ENCODE data around the gene MON1A. TPM values are rescaled to one million over a fixed set of nuclear protein-coding genes. Genes with fewer than 3 reads are reported as not detected.
"Not testable (repeated sequence)": the region's sequence is repeated elsewhere in the genome, so short reads cannot be mapped to it uniquely, and the experiment has no call there.

The MON1A gene, protein sequence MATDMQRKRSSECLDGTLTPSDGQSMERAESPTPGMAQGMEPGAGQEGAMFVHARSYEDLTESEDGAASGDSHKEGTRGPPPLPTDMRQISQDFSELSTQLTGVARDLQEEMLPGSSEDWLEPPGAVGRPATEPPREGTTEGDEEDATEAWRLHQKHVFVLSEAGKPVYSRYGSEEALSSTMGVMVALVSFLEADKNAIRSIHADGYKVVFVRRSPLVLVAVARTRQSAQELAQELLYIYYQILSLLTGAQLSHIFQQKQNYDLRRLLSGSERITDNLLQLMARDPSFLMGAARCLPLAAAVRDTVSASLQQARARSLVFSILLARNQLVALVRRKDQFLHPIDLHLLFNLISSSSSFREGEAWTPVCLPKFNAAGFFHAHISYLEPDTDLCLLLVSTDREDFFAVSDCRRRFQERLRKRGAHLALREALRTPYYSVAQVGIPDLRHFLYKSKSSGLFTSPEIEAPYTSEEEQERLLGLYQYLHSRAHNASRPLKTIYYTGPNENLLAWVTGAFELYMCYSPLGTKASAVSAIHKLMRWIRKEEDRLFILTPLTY
- 5.6 and 20.9 TPM in 2 replicates for total RNA-seq (2014; rRNA removed; shearing (Covaris generic); ENCODE audit: low replicate concordance)

DNA sequence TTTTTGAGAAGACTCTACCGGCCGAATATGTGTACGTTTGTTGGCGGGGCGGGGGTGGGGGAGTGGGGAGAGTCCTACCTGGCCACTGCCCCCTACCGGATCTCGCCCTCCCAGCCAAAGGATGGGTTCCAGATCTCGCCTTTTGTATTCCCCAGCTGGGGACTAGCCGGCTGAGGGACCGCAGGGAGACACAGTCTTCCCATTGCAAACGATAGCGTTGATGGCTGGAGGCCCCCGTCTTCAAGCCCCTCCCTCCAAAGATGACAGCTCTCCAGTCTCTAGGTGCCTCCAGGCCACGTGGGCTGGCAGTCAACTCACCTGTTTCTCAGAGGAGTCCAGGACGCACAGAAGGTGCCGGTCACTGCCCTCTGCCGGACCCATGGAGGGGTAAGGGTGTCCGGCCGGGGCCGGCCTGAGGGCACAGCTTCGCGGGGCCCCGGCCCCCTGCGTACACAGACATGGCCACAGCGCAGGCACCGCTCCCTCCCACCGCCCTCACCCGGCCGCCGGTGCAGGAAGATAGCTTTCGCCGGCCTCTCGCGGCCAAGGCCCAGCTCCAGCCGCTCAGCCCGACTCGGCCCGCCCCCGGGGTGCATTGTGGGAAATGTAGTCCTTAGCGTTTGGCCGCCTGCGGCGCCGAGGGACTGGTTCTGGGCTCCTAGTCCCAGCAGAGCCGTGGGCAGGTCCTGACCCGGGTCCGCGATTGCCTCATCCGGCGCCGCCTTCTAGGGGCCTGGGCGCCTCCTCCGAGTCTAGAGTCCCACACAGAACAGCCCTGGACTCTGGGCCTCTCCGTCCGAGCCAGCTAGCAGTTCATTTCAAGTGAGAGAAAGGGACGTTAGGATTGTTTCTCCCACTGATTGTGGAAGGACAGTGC, at the start of gene MON1A:
Gene MON1A, minus strand, starts transcription at position 521 of the 877 bp plus-strand sequence. CDS start 16,465 bp downstream, outside the sequence.
- in situ Hi-C loops (cut with HindIII; ENCODE audit: low pct_unique_long_range_greater_than_20kb, low sequenced_read_pairs) = no loop called here
- DNase-seq (ENCODE audit: low read depth) = peak; percentile 80

DNA sequence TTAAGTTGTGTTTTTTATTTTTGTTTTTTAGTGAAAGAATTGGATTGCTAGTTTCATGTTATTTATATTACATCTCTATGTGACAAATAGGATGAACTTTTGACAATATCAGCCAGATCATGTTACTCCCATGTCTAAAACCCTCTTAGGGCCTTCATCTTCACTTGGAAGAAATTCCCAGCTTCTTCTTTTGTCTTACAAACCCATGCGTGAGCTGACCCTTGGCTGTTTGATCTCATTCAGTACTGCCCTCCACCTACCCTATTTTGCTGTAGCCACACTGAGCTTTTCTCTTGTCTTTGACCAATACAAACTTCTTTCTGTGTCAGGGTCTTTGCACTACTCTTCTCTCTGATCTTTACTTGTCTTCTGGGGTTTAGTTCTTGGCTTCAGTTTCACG, 47.3 kb upstream of the MON1A start:
- in situ Hi-C loops (cut with HindIII; ENCODE audit: low pct_unique_long_range_greater_than_20kb, low sequenced_read_pairs) = no loop called here
- DNase-seq (ENCODE audit: low read depth) = no peak

DNA sequence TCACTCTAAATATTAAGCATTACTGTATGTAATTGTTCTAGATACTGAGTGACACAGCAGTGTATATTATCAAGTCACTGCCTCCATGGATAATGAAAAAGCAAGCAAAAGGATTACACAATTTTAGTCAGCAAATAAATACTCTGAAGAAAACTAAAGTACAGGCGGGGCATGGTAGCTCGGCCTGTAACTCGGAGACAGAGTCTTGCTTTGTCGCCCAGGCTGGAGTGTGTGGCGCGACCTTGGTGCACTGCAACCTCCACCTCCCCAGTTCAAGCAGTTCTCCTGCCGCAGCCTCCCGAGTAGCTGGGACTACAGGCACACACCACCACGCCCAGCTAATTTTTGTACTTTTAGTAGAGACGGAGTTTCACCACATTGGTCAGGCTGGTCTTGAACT, 43.0 kb upstream of the MON1A start:
- no peak for DNase-seq (ENCODE audit: low read depth)
- in situ Hi-C loops (cut with HindIII; ENCODE audit: low pct_unique_long_range_greater_than_20kb, low sequenced_read_pairs) = no loop called here

DNA sequence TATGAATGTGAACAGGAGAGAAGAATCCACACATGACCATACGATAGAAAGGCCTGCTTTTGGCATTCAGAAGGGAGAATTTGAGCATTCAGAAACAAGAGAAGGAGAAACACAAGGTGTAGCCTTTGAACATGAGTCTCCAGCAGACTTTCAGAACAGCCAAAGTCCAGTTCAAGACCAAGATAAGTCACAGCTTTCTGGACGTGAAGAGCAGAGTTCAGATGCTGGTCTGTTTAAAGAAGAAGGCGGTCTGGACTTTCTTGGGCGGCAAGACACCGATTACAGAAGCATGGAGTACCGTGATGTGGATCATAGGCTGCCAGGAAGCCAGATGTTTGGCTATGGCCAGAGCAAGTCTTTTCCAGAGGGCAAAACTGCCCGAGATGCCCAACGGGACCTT, 38.7 kb upstream of the MON1A start:
- DNase-seq (ENCODE audit: low read depth) = no peak
- in situ Hi-C loops (cut with HindIII; ENCODE audit: low pct_unique_long_range_greater_than_20kb, low sequenced_read_pairs) = no loop called here

DNA sequence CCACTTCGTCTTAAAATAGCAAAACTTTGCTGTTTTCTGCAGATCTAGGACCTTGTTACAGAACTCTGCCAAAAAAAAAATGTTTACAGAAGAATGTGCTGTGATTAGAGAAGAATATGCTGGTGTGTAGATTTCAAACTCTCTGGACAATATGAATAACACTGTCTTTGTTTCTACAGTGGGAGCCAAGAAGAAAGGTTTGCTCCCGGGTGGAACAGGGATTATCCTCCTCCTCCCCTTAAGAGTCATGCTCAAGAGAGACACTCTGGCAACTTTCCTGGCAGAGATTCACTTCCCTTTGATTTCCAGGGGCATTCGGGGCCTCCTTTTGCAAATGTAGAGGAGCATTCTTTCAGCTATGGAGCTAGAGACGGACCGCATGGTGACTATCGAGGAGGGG, 37.7 kb upstream of the MON1A start:
- DNase-seq (ENCODE audit: low read depth) = no peak
- in situ Hi-C loops (cut with HindIII; ENCODE audit: low pct_unique_long_range_greater_than_20kb, low sequenced_read_pairs) = no loop called here

DNA sequence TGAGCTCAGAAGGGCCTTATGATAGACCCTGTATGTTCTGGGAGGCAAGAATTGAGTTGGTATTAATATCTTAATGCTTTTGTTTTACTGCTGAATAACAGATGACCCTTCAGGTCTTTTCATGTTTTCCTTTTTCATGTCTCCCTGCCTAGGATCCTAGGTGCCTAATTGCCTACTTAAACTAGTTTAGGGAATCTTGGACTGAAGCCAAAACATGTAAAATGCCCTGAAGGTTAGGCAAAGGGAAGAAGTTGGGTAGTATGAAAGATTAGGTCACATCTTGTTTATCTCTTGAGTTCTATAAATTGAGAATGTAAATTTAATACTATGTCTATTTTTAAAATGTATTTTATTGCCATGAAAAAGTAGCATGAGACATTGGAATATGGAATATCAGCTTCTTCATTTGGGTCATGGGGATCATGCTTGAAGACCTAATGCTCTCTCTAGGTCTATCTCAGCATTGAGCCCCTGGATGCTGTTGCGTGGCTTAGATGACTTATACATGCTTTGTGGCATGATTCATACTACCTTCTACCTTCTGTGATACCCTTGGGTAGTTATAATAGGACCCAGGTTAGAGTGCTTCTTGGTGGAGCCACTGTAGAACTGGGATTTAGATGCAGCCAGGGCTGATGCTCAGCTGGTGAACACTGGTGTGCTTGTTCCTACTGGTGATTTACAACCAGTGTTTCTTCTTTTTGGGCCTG, 36.8 kb upstream of the MON1A start:
- in situ Hi-C loops (cut with HindIII; ENCODE audit: low pct_unique_long_range_greater_than_20kb, low sequenced_read_pairs) = no loop called here
- DNase-seq (ENCODE audit: low read depth) = no peak

DNA sequence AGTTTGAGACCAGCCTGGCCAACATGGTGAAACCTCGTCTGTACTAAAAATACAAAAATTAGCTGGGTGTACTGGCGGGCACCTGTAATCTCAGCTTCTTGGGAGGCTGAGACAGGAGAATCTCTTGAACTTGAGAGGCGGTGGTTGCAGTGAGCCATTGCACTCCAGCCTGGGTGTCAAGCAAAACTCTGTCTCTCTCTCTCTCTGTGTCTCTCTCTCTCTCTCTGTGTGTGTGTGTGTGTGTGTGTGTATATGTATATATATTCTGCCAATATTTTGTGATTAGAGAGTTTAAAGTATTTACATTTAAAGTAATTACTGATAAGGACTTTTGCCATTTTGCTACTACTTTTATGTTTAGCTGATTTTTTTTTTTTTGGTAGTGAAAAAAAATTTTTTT, 26.0 kb upstream of the MON1A start:
- in situ Hi-C loops (cut with HindIII; ENCODE audit: low pct_unique_long_range_greater_than_20kb, low sequenced_read_pairs) = no loop called here
- no peak for DNase-seq (ENCODE audit: low read depth)

DNA sequence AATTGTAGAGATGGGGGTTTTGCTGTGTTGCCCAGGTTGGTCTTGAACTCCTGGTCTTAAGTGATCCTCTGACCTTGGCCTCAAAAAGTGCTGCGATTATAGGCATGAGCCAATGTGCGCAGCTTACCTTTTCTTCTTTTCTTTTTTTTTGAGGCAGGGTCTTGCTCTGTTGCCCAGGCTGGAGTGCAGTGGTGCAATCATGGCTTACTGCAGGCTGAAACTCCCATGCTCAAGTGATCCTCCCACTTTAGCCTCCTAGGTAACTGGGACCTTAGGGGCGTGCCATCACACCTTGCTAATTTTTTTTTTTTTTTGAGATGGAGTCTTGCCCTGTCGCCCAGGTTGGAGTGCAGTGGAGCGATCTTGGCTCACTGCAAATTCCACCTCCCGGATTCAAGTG, 23.3 kb upstream of the MON1A start:
- DNase-seq (ENCODE audit: low read depth) = no peak
- in situ Hi-C loops (cut with HindIII; ENCODE audit: low pct_unique_long_range_greater_than_20kb, low sequenced_read_pairs) = no loop called here

DNA sequence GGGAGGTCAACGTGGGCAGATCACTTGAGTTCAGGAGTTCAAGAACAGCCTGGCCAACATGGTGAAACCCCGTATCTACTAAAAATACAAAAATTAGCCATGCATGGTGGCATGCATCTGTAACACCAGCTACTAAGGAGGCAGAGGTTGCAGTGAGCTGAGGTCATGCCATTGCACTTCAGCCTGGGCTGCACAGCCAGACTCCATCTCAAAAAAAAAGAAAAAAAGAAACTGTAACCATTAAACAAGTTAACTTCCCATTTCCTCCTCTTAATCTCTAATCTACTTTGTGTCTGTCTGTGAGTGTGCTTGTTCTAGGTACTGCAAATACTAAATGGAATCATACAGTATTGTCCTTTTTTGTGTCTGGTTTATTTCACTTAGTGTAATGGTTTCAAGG, 13.0 kb upstream of the MON1A start:
- peak; percentile 29 for DNase-seq (ENCODE audit: low read depth)
- in situ Hi-C loops (cut with HindIII; ENCODE audit: low pct_unique_long_range_greater_than_20kb, low sequenced_read_pairs) = no loop called here

DNA sequence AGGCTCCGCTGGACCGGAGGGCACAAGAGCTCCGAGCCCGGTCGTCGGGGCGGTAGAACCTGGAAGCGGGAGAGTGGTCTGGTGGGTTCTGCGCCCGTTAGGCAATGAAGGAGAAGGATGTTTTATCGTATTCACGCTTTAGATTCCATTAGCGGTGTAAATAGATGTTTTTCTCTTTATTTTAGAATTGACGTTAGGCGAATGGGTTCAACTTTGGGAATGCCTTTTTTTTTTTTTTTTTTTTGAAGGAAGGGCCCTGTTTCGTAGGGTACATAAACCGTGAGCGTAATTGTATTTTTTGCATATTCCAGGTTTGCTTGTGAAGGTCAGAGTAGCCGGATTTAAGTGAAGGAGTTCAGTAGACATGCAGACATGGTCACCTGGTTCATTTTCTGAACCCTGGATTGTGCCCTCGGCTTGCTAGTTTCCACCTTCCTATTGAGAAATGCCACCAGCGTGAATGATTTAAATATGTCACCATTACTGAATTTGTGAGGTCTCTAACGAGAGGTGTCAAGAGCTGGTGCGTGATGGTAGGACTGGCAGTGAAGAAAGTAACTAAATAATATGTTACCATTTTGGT, 11.1 kb upstream of the MON1A start:
- DNase-seq (ENCODE audit: low read depth) = no peak
- in situ Hi-C loops (cut with HindIII; ENCODE audit: low pct_unique_long_range_greater_than_20kb, low sequenced_read_pairs) = no loop called here

DNA sequence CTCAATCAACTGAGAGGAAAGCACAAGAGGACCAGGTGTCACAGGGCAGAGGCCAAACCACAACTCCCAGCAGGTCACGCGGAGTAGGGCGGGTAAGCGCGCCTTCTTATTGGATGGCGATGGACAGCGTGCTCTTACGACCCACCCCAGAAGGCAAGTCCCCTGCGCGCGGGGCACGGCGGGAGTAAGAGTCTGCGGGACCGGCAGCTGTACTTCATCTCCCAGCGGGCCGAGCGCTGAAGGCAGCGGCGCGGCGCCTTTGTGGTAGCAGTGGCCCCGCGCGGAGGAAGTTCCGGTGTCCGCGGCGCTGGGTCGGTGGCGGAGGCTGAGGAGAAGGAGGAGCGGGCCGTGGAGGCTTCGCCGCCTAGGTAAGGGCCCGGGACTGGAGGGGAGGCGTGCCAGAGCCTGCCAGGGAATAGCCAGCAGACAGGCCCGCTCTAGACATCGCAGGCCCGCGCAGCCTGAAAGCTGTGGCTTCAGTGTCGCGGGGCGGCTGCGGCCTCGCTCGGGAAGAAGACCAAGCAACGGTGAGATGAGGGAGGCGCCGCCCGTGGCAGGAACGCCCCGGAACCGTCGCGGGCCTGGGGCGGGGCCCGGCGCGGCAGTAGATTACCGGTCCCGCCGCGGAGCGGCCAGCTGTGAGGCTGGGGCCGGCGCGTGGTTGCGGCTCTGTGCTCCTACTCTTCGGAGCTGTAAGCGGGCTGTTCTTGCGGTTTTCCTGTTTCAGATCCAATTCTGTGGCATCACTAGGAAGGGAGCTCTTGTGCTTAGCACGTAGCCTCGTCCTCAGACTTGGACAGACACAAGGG, 10.5 kb upstream of the MON1A start, which contains the start of gene RBM6:
Gene RBM6, plus strand, starts transcription at position 293 of the 809 bp plus-strand sequence. CDS start 22,492 bp downstream, outside the sequence.
- DNase-seq (ENCODE audit: low read depth) = peak; percentile 96
- in situ Hi-C loops (cut with HindIII; ENCODE audit: low pct_unique_long_range_greater_than_20kb, low sequenced_read_pairs) = no loop called here

DNA sequence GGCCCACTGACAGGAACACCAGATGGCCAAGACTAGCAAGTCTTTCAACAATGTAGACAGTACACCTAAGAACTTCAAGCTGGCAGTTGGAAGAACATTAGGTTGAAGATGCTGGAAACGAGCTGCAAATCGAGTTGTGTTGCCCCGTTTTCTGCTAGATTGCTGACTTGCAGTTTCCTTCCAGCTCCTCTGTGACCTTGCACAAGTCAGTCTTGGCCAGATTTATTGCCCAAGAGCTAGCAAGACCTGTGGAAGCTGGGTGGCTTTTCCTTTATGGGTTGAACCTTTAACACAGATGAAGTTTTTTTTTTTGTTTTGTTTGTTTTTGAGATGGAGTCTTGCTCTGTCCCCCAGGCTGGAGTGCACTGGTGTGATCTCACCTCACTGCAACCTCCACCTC, 7.5 kb upstream of the MON1A start:
- no peak for DNase-seq (ENCODE audit: low read depth)
- in situ Hi-C loops (cut with HindIII; ENCODE audit: low pct_unique_long_range_greater_than_20kb, low sequenced_read_pairs) = no loop called here

DNA sequence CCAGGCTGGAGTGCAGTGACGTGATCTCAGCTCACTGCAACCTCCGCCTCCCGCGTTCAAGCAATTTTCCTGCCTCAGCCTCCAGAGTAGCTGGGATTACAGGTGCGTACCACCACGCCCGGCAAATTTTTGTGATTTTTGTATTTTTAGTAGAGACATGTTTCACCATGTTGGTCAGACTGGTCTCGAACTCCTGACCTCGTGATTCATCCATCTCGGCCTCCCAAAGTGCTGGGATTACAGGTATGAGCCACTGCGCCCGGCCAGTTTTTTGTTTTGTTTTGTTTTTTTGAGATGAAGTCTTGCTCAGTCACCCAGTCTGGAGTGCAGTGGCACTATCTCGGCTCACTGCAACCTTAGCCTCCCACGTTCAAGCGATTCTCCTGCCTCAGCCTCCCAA, 2.7 kb upstream of the MON1A start:
- DNase-seq (ENCODE audit: low read depth); in situ Hi-C loops (cut with HindIII; ENCODE audit: low pct_unique_long_range_greater_than_20kb, low sequenced_read_pairs): not testable (repeated sequence)

DNA sequence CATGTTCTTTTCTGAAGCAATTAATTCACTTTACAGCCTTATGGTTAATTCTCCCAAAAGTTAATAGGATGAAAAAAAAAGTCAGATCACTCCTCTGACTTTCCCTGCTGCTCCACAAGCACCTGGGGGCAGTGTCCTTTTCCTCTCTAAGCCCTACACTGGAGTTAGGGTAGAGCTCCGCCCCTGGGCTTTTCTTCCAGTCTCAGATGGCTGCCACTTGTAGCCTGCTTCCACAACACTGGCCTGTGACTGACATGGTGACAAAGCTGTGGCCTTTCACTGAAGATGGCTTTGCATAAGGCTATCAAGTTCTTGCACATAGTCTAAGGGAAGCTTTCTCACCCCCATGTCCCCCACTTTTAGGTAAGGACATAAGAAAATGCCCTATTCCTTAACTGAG, 1.3 kb upstream of the MON1A start:
- peak; percentile 70 for DNase-seq (ENCODE audit: low read depth)
- in situ Hi-C loops (cut with HindIII; ENCODE audit: low pct_unique_long_range_greater_than_20kb, low sequenced_read_pairs) = no loop called here

DNA sequence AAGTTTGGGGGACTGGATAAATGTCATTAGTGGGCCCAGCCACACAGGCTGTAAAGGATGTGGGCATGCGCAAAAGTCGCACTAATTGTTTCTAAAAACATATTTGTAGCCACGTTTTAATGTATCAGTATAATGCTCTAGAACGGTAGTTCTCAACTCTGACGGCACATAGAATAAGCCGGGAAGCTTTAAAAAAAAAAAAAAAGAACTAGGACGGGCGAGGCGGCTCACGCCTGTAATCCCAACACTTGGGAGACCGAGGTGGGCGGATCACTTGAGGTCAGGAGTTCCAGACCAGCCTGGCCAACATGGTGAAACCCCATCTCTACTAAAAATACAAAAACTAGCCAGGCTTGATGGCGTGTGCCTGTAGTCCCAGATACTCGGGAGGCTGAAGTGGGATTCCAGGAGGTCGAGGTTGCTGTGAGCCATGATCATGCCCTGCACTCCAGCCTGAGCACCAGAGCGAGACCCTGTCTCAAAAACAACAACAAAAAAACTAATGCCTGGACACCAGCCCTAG, 618 bp upstream of the MON1A start:
- no peak for DNase-seq (ENCODE audit: low read depth)
- in situ Hi-C loops (cut with HindIII; ENCODE audit: low pct_unique_long_range_greater_than_20kb, low sequenced_read_pairs) = no loop called here

DNA sequence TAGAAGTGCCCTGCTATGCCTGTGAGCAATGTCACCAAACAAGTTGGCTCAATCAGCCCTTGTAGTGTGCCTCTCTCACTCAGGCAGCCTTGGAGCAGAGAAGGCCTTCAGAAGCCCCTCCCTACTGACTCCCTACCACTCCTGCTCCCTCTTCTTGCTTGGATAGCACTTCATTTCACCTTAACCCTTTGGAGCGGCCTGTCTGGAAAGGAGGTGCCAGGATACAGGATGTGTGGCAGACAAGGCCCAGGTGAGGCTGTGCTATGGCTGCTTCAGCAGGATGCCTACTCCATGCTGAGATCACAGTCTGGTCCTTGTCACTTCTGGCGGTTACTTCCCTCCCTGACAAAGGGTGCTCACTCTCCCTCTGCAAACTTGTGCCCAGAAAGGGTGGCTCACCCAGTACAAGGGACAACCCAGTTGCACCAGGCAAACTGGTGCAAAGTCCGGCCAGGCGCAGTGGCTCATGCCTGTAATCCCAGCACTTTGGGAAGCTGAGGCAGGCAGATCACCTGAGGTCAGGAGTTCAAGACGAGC, 1.1 kb downstream of the MON1A start:
- in situ Hi-C loops (cut with HindIII; ENCODE audit: low pct_unique_long_range_greater_than_20kb, low sequenced_read_pairs) = no loop called here
- no peak for DNase-seq (ENCODE audit: low read depth)

DNA sequence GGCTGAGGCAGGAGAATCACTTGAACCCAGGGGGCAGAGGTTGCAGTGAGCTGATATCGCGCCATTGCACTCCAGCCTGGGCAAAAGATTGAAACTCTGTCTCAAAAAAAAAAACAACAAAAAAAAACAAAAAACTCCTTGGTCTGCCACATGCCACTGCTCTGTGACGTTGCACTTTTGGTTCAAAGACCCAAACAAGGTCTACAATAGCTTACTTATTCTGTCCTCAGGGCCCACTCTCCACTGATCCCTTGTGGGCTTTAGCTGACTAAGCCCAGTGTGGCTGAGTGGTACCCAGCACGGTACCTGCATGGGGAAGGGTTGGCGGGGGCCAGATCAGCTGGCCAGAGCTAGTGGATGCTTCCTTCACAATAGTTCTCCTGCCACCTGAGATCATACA, 1.8 kb downstream of the MON1A start:
- in situ Hi-C loops (cut with HindIII; ENCODE audit: low pct_unique_long_range_greater_than_20kb, low sequenced_read_pairs) = no loop called here
- peak; percentile 56 for DNase-seq (ENCODE audit: low read depth)
